ENCODE data around the gene ITIH3.
A peak's percentile ranks its signal among the peaks of the same experiment; 100 is the strongest.

ITIH3 gene

DNA sequence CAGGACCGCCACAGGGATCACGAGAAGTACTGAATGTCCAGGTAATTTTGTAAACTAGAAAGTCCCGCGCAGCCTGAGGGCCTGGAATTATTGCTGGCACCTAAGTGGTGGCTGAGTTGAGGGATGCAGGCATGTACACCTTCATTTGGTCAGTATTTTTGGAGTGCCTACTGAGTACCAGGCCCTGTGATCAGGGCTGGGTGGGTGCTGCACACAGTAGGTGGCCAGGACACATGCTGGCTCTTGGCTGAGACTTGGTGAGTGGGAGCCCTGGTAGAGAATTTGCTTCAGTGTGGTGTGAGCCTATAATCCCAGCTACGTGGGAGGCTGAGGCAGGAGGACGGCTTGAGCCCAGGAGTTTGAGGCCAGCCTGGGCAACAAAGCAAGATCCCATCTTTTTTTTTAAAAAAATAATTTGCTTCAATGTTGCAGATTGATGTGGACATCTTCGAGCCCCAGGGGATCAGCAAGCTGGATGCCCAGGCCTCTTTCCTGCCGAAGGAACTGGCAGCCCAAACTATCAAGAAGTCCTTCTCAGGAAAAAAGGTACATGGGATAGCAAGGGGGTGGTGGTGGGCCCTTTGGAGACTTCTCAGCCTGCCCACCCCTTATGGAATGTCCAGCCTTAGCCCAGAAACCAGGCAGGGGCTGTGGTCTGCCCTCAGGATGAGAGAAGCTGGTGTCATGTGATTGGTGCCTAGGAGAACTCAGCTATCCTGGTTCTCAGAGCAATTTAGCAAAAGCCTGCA, 14.6 kb upstream of the ITIH3 start:
- DNase-seq (ENCODE audit: low spot score): no peak

DNA sequence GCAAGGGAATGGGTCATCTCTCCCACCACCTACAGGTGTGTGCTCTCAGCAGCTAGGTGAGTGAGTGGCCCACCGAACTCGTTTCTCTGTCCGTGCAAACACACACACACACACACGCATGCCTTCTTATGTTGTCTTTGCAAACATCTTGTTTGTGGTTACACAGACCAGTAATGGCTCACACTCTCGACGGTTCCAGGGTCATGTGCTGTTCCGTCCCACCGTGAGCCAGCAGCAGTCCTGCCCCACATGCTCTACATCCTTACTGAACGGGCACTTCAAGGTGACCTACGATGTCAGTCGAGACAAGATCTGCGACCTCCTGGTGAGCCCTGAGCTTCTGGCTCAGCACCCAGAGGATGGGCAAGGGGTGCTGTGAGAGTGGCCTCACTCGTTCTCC, 12.9 kb upstream of the ITIH3 start:
- no peak for DNase-seq (ENCODE audit: low spot score)

DNA sequence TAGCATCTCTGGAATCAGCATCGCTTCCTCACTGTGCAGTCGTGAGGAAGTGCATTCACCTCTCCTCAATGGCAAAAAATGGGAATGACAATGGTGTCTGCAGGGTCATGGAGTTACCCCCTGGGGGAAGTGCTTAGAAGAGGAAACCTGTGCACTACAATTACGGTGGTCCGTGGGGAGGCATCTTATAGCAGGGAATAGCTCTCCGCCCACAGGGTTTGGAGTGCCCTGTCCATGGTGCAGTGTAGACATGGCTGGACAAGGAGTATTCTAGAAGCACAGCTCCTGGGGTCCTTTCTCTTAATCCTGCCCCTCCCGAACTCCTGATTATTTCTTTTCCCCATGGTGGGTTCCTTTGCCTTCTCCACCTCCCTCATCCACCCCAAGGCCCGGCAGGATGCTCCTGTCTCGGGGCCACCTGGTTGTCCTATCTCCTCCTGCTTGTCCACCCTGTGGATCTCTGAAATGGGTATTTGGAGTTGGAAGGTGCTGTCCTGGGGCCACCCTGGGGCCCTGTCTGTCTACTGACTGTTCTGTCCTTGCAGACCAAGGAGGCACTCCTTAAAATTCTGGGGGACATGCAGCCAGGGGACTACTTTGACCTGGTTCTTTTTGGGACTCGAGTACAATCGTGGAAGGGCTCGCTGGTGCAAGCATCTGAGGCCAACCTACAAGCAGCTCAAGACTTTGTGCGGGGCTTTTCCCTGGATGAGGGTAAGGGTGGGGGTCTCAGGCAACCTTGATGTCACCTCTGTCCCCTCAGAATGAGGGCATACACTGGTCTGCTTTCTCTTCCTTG, 12.0 kb upstream of the ITIH3 start:
- DNase-seq (ENCODE audit: low spot score): no peak

DNA sequence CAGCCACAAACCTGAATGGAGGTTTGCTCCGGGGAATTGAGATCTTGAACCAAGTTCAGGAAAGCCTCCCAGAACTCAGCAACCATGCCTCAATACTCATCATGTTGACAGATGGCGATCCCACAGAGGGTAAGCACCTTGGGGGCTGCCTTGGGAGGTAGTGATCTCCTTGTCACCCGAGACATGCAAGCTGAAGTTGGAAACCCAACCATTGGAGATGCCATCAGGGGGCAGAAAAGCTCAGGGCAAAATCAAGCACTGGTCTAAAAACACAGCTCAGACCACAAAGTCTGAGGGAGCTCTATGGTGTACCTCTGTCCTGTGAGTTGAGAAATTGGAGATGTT, 11.4 kb upstream of the ITIH3 start:
- no peak for DNase-seq (ENCODE audit: low spot score)

DNA sequence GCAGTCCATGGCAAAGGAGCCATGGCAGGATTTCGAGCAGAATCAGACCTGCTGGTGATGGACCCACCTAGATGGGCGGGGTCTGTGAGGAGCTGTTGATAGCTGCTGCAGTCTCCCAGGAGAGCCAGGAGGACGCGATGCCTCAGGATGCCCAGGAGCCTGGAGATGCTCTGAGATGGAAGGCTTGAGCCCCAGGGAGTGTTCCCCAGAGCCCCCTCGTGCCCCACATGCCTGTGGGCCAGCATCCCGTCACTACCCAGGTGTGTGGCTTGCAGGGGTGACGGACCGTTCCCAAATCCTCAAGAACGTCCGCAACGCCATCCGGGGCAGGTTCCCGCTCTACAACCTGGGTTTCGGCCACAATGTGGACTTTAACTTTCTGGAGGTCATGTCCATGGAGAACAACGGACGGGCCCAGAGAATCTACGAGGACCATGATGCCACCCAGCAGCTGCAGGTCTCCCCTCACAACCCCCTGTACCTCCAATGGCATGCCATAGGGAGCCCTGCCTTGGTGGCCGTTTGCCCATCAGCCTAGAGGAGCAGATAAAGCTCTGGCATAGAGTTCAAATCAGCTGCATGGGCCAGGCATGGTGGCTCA, 10.5 kb upstream of the ITIH3 start:
- no peak for DNase-seq (ENCODE audit: low spot score)

DNA sequence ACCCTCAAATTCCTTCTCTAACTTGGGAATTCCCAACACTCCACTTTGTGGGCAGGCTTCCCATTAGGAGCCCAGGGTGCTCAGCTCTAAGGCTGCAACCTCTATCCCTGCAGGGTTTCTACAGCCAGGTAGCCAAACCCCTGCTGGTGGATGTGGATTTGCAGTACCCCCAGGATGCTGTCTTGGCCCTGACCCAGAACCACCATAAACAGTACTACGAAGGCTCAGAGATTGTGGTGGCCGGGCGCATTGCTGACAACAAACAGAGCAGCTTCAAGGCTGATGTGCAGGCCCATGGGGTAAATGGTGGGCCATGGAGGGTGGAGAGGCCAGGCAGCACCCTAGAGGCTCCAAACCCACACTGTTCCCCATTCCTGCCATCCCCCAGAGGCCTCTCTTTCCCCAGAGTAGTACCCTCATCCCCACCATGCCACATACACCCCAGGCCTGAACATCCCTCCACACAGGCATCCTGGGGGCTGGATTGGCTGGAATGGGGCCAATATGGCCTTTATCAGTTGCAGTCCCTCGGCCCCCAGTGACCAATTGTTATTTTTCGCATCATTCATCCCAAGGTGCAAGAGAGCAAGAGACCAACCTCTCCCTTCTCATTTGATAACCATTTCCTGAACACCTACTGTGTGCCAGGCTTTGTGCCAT, 9.5 kb upstream of the ITIH3 start:
- DNase-seq (ENCODE audit: low spot score): no peak

DNA sequence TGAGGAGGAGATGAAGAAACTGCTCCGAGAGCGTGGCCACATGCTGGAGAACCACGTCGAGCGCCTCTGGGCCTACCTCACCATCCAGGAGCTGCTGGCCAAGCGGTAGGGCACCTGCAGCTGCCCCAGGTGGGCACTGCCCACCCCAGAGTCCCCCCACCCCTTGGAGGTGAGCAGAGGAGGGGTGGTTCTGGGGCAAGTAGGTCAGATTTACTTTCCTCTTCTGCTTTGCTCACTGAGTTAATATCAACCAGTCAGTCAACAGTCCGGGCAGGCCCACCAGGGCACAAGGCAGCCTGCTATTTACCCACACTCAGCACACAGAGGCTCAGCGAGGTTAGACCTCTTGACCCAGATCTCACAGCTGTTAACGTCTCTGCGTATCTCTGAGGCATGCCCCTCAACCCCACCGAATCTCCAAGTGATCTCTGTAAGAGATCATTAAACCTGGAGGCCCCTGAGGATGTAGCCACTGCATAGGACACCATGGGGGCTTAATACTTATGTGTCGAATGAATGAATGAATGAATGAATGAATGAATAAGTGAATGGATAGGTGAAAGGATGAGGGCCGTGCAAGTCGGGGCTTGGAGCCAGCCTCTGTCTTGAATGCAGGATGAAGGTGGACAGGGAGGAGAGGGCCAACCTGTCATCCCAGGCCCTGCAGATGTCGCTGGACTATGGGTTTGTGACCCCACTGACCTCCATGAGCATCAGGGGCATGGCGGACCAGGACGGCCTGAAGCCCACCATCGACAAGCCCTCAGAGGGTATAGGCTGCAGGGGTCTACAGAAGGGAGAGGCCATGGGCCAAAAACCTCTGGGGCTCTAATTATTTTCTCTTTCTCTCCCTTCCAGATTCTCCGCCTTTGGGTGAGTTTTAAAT, 8.0 kb upstream of the ITIH3 start:
- DNase-seq (ENCODE audit: low spot score): no peak

DNA sequence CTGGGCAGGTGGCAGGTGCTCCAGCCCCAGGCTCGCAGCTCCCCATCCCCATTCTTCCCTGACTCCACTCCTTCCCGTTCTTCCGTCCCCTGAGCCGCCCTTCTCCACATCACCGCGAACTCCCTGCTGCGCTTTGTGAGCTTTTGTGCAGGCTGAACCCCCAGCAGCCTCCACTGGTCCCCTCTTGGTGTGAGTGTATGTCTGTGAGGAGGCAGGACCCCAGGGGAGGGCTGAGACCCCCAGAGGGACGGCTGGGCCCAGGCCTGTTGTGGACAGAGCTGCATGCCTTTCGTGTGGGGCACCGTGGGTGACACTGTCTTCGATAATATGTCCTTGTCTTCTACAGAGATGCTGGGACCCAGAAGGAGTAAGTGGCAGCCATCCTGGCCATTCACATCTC, 7.3 kb upstream of the ITIH3 start:
- DNase-seq (ENCODE audit: low spot score): no peak

DNA sequence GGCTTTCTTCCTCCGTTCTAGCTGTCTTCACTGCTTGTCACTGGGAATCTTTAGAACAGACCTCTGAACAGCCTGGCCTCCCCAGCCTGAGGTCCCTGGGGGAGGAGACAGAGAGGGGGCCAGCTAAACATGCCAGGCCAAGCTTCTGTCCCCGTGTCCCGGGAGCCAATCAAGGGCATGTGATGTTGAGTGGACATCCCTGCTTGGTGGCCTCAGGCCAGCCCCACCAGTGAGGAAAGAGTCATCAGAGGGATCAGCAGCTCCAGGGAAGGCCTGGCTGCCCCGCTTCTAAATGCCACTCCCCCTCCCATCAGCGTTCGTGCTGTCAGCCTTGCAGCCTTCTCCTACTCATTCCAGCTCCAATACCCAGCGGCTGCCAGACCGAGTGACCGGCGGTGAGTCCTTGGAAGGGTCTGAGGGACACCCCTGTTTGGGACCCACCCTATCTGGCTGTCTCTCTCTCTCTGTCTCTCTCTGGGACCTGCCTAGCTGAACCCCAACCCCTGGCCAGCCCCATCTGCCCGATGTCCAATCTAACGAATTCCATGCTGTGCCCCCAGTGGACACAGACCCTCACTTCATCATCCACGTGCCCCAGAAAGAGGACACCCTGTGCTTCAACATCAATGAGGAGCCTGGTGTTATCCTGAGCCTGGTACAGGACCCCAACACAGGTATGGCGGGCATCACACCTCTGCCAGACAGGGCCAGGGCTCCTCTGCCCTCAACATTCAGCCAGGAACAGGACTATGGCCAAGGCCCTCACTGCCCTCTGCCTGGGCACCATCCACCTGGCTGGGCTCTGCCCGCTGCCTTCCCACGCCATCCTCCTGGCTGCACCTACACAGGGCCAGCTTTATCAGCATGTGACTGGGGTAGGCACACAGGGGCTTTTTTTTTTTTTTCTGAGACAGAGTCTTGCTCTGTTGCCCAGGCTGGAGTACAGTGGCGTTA, 6.6 kb upstream of the ITIH3 start:
- no peak for DNase-seq (ENCODE audit: low spot score)

DNA sequence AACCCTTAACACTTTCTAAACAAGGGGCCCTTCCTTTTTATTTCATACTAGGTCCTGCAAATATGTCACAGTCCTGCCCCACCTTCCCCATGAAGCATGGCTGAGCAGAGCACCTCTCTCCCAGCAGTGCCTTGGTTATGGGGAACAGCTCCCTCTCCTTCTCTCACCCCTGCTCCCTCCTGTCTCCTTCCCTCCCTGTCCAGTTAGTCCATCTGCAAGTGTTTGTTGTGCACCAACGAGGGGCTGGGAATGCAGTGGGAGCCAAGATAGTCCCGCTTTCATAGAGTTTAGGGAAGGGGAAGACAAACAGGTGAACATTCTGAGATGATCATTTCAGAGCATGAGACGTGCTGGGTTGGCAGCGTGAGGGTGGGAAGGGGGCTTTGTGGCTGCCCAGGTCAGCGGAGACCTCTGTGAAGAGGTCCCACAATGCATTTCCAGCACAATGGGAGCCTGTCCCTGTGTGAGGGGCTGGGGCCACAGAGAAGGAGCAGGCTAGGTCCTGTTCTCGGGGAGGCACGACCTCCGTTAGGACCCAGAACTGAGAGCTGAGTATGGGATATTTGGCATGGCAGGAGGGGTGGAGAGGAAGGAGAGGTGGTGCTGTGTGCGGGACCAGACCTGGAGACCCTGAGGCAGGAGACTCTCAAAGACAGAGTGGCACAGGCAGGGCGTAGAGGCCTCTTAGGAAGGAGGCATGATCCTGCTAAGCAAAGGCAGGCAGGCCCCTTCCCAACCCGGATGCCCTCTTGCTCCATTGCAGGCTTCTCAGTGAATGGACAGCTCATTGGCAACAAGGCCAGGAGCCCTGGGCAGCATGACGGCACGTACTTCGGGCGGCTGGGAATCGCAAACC, 5.5 kb upstream of the ITIH3 start:
- DNase-seq (ENCODE audit: low spot score): no peak

DNA sequence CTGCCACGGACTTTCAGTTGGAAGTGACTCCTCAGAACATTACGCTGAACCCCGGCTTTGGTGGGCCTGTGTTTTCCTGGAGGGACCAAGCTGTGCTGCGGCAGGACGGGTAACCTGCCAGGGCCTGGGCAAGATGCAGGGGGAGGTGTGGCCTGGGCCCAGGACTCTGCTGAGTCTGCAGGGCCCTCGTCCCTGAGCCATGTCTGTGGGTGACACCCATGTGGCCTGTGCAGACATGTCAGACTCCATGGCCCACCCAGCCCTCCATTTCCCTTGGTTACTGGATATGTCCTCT, 4.9 kb upstream of the ITIH3 start:
- no peak for DNase-seq (ENCODE audit: low spot score)

DNA sequence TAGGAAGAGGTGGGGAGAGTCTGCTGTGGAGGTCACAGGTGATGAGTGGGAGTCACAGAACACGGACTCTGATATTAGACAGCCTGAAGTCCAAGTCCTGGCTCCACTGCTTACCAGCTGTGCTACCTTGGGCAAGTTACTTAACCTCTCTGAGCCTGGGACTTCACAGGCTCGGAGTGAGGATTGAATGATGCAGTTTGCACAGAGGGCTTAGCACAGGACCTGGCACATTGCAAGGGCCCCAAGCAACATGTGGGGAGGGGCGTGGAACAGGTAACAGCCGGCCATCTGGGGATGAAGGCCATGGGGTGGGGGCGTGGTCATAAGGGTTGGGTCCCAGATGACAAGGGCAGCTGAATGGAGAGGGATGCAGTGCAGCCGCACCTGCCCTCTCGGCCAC, 4.3 kb upstream of the ITIH3 start:
- DNase-seq (ENCODE audit: low spot score): no peak

DNA sequence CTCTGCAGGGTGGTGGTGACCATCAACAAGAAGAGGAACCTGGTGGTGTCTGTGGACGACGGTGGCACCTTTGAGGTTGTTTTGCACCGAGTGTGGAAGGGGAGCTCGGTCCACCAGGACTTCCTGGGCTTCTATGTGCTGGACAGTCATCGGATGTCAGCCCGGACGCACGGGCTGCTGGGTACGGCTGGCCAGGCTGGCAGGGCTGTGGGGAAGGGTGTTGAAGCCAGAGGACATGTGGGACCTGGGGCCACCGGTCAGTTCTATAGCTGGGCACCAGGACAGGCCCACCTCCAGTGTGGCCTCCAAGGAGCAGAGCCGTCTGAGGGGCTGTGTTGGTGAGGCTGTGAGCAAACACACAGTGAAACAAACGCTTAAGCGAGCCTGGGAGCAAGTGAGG, 3.9 kb upstream of the ITIH3 start:
- no peak for DNase-seq (ENCODE audit: low spot score)

DNA sequence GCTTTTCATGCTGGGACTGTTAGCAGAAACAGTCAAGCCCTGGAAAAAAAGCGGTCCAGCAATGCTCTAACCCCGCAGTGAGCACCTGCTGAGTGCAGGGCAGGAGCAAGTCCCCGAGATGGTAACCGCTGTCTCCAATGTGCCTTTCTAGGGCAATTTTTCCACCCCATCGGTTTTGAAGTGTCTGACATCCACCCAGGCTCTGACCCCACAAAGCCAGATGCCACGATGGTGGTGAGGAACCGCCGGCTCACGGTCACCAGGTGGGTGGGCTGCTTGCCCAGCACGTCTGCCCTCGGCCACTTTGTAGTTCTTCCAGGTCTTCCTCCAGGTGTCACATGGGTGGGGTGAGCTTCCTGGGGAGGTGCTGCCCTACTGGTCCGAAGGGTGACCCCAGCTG, 3.2 kb upstream of the ITIH3 start:
- DNase-seq (ENCODE audit: low spot score): no peak

DNA sequence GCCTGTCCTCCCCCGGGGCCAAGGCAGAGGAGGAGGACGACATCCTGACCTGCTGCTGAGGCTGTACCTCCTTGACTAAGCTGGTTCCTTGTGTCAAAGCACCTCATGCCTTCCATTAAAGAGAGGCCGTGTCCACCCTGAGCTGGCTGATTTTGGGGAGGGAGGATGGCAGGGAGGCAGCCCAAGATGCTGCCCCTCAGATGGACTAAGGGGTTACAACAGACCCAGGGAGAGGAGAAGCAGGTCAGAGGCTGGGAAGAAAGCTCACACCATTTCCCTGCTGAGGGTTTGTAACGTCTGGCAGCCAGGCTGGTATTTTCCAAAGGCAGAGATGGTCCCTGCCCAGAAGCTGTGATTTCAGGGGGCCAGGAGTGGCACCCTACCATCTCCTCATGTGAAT, 2.7 kb upstream of the ITIH3 start:
- DNase-seq (ENCODE audit: low spot score): no peak

DNA sequence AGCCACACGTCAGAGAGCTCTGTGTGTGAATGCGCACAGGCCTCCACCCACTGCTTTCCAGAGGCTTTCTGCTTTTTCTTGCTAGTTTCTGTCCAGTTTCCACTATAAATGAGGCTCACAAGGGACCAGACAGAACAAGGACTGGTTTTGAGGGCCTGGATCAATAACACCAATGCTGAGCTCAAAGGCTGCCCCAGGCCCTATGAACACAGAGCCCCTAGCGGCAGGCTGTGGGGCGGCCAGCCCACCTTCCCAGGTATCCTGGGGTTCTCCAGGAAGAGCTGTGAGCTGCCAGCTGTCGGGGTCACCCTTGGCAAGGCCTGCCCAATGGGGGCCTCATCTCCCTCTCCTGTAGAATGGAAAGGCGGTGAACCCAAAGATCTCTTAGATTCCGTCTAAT, 2.2 kb upstream of the ITIH3 start:
- DNase-seq (ENCODE audit: low spot score): no peak

DNA sequence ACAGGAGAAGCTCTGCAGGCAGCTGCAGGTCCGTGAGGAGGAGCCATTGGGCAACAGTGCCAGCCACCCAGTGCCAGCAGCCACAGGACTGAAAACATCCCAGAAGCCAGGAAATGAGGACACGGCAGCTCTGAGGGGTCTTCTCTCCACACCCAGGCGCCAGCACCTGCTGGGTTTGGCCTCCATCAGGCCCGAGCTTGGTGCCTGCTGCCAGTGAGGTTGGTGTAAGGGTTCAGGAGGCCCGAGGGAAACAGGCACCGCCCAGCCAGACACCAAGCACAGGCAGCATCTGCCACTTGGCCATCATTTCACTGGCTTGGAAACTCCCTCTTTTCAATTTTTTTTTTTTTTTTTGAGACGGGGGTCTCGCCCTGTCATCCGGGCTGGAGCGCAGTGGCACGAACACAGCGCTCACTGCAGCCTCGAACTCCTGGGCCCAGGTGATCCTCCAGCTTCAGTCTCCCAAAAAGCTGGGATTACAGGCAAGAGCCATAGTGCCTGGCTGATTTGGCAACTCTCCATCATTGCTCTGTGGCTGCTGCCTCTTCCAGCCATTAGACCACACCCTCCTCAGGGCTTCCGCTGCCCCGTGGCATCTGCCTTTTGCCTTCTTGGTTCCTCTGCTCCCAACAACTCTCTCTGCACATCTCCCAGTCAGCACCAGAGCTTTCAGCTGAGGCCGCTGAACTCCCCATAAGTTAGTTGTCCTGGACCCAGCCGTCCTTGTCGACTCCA, 1.5 kb upstream of the ITIH3 start:
- DNase-seq (ENCODE audit: low spot score): peak; percentile 68

DNA sequence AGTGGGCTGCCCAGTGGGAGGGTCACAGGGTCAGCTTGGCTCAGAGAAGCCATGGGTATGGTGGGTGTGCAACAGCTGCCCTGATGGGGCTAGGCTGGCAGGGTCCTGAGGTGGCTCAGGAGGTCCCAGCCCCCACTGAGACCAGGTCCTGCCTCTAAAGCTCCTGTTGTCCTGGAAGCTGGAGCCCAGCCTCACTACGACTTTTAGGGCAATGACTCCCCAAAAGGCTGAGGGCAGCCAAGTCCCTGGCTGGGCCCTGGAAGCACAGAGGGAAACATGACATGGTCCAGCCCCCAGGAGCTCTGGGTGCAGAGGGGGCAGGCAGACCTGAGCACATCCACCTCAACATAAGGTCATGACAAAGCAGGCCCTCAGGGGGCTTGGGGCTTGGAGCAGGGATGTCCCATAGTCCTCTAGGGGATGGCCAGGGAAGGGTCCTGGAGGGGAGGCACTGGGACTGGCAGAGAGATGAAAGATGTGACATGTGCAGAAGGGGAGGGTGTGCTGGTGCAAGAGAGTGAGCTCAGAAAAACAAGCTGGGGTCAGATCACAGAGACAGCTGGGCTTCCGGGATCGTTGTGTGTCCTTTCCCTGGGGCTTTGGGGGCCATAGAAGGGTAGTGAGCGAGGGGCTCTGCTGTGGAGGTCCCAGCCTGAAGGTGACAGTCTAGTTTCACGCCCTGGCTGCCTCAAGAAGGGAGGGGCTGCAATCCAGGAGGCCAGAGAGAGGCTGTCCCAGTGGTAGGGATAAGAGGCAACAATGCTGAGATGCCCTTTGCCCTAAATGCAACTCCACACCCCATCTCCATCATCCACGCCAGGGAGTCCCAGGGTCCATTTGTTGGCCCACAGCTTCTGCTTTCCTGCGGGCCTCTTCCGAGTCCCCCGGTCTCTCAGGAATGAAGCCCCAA, 639 bp upstream of the ITIH3 start:
- DNase-seq (ENCODE audit: low spot score): no peak

All from GM03348 (cell line).